ENCODE data around the gene KXD1.

KXD1 gene

GRCh38 chr19:18618236-18618635, 60.6 kb downstream of the KXD1 start:
- no peak for DNase-seq
